GM21576 (cell line): Measurements from ENCODE around the gene KIAA0513.

Source experiments
- ATAC-seq: cut with Tn5 transposase; IDR thresholded peaks from one replicate; pipeline ENCODE4 v1.9.1; 2021; ENCODE audit warnings: mild to moderate bottlenecking, moderate library complexity; ENCODE audit not compliant: unreplicated experiment

Gene KIAA0513

GRCh38 chr16:85128079-85128837, 100.7 kb downstream of the KIAA0513 start:
- no peak for ATAC-seq

- no peak for ATAC-seq
These were observed 102.5 kb downstream of the KIAA0513 start for GRCh38 chr16:85129876-85130704.

GRCh38 chr16:85130705-85131028, 103.1 kb downstream of the KIAA0513 start:
- no peak for ATAC-seq

- no peak for ATAC-seq
These were observed 105.1 kb downstream of the KIAA0513 start for GRCh38 chr16:85132456-85133289.

GRCh38 chr16:85133290-85133599, 105.7 kb downstream of the KIAA0513 start:
- ATAC-seq: no peak

DNA sequence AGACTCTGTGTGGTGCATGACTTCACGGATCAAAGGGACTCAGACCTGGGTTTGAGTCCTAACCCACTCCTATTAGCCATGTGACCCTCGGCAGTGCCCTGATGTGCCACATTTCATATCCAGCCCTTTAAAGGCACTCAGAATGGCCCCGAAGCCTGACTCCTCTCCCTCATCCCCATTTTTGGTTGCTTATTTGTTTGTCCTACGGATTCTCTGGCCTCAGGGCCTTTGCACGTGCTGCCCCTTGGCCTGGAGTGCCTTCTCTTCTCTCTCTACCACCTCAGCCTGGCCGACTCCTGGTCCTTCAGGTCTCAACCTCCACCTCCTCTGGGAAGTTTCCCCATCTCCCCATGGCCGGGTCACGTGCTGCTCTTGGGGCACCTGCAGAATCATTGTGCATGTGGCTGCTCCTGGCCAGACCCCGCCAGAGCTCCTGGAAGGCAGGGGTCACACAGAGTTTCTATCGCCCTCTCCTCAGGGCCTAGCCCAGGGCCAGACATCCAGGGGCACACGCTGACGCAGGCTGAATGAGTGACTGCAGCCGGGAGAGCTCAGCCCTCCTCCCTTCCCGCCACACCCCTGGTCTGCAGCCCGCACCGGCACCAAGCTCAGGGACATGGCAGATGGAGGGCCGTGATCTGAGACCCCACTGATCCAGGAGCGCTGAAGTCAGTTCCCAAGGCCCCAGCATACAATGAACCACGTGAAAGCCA, 106.6 kb downstream of the KIAA0513 start:
- ATAC-seq: no peak

DNA sequence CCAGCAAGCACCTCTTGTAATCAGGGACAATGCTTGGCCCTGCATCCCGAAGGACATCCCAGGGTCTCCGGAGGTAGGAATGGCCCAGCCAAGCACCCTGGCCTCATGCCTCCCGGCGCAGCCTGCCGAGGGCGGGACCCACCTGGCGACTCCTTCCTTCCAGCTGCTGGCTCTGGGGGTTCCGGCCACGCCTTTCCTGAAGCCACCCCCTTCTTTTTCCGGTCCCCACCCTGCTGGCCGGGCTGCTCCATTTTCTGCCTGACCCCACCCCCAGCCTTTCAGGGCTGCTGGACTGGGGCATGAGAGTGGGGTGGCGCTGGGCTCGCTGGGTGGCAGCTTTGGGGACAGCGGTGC, 107.2 kb downstream of the KIAA0513 start:
- no peak for ATAC-seq

DNA sequence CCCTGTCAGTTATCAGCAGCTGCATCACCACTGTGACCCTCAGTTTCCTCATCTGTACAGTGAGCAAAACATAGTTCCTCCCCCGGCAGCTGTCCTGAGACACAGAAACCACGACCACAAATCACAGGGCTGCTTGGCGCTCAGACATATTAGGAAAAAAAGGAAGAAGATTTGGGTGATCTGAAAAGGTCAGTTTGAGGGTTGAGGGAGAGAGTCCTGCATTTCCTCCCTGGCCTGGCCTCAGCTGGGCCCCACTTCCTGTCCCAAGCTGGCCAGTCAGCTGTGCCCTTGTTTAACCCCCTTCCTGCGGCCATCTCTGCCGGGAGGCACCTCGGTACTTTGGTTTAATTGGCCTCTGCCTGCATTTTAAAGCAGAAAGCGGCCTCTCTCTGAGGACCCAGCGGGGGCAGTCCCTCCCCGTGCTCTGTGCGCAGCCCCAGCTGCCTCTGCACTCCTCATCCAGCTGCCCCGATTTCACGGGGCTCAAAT, 108.7 kb downstream of the KIAA0513 start:
- ATAC-seq: peak; percentile 43

GRCh38 chr16:85136702-85137322, 109.2 kb downstream of the KIAA0513 start:
- no peak for ATAC-seq

DNA sequence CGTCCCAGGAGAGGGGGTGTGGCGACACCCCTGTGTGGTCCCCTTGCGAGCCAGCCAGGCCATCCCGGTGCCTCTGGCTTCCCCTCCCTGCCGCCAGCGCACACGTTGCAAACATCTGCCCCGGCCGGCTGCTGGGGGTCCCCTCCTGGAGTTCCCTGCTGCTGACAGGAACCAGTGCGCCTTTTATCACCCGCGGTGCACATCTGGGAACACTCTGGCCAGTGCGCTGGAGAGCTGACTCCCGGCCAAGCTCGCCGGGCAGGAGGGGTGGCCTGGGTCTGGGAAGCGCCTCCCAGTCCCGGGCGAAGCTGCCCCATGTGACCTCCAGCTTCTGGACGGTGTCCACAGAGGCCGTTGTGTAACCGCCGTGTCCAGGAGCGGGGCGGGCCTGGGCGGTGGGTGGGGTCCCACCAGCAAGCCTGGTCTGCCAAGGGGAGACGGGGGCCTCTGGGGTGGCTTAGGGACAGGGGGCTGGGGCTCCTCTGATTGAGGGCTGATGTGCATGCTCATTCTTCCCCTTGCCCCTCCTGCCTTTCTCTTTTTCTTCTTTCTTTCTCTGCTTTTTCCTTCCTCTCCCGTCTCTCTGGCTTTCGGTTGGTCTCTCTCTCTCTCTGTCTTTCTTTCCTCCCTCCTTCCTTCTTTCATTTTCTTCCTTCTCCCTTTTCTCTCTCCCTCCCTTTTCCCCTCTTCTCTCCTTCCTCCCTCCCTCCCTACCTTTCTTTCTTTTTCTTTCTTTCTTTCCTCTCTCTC, 109.9 kb downstream of the KIAA0513 start:
- ATAC-seq: no peak

GRCh38 chr16:85138073-85138824, 110.7 kb downstream of the KIAA0513 start:
- no peak for ATAC-seq

GRCh38 chr16:85138825-85139627, 111.4 kb downstream of the KIAA0513 start:
- ATAC-seq: no peak

GRCh38 chr16:85139881-85140339, 112.3 kb downstream of the KIAA0513 start:
- ATAC-seq: no peak

DNA sequence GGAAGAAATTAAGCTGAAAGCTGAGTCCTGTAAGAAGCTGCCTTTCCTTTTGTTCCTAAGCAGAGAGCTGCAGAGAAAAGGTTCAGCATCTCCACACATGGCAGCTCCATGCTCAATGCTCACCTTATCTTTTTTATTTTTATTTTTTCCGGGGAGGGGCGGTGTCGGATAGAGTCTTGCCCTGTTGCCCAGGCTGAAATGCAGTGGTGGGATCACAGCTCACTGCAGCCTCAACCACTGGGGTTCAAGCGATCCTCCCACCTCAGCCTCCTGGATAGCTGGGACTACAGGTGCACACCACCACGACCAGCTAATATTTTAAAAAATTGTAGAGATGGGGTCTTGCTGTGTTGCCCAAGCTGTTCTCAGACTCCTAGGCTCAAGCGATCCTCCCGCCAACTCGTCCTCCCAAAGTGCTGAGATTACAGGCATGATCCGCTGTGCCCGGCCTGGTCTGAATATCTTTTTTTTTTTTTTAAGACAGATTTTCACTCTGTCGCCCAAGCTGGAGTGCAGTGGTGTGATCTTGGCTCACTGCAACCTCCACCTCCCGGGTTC, 112.9 kb downstream of the KIAA0513 start:
- no peak for ATAC-seq

DNA sequence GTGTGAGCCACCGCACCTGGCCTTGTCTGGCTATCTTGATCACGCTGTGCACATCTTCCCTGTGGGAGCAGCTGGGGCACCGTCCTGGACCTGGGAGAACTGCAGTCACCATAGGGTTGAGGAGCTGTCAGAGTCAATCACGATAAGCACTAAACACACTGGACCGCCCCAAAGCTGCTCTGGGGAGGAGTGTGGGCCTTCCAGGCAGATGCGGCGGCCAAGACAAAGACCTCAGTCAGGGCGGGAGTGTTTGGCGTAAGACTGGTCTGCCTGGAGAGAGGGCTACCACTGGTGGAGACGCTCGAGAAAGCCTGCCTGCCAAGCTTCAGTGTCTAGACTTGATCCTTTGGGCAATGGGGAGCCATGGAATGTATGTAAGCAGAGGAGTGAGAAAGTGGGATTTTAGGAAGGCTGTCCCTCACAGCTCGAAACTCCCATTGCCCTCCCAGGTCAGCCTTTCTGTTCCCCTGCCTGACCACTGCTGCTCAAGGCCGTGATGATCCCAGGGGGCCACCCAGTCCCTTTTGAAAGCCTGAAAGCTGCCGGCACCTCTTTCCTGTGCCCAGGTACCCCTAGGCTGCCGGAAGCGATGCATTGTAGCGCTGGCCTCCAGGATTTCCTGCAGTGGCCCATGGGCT, 114.0 kb downstream of the KIAA0513 start:
- ATAC-seq: no peak

- ATAC-seq: no peak
These were observed 114.5 kb downstream of the KIAA0513 start for GRCh38 chr16:85142129-85142513.

GRCh38 chr16:85142771-85143211, 115.2 kb downstream of the KIAA0513 start:
- no peak for ATAC-seq
